Measurements from ENCODE around the gene C10orf67.
"Not testable (repeated sequence)": the region's sequence is repeated elsewhere in the genome, so short reads cannot be mapped to it uniquely, and the experiment has no call there.

C10orf67 gene

GRCh38 chr10:23362069-23362830, 17.7 kb upstream of the C10orf67 start:
- DNase-seq (ENCODE audit: low spot score) = no peak

GRCh38 chr10:23361665-23362064, 17.1 kb upstream of the C10orf67 start:
- DNase-seq (ENCODE audit: low spot score) = no peak

GRCh38 chr10:23359692-23360380, 15.2 kb upstream of the C10orf67 start:
- no peak for DNase-seq (ENCODE audit: low spot score)

GRCh38 chr10:23358357-23358756, 13.8 kb upstream of the C10orf67 start:
- DNase-seq (ENCODE audit: low spot score) = no peak

- no peak for DNase-seq (ENCODE audit: low spot score)
Measured at GRCh38 chr10:23354630-23355279, 10.2 kb upstream of the C10orf67 start.

GRCh38 chr10:23351926-23352519, 7.4 kb upstream of the C10orf67 start:
- no peak for DNase-seq (ENCODE audit: low spot score)

GRCh38 chr10:23350706-23351105, 6.1 kb upstream of the C10orf67 start:
- not testable (repeated sequence) for DNase-seq (ENCODE audit: low spot score)

- DNase-seq (ENCODE audit: low spot score) = no peak
Measured at GRCh38 chr10:23345861-23346260, 1.3 kb upstream of the C10orf67 start.

- peak; percentile 25 for DNase-seq (ENCODE audit: low spot score)
Measured at GRCh38 chr10:23343591-23344240, 881 bp downstream of the C10orf67 start.

GRCh38 chr10:23342213-23342884, 2.2 kb downstream of the C10orf67 start:
- no peak for DNase-seq (ENCODE audit: low spot score)

- DNase-seq (ENCODE audit: low spot score) = peak; percentile 44
Measured at GRCh38 chr10:23341004-23341403, 3.6 kb downstream of the C10orf67 start.

GRCh38 chr10:23340354-23340753, 4.2 kb downstream of the C10orf67 start:
- no peak for DNase-seq (ENCODE audit: low spot score)

GRCh38 chr10:23338886-23339285, 5.7 kb downstream of the C10orf67 start:
- DNase-seq (ENCODE audit: low spot score) = no peak

GRCh38 chr10:23338155-23338828, 6.3 kb downstream of the C10orf67 start:
- DNase-seq (ENCODE audit: low spot score) = no peak

GRCh38 chr10:23337616-23338015, 7.0 kb downstream of the C10orf67 start:
- DNase-seq (ENCODE audit: low spot score) = no peak

- DNase-seq (ENCODE audit: low spot score) = no peak
Measured at GRCh38 chr10:23331567-23332301, 12.9 kb downstream of the C10orf67 start.

GRCh38 chr10:23330948-23331347, 13.6 kb downstream of the C10orf67 start:
- DNase-seq (ENCODE audit: low spot score) = no peak

GRCh38 chr10:23326544-23327307, 17.9 kb downstream of the C10orf67 start:
- no peak for DNase-seq (ENCODE audit: low spot score)

- no peak for DNase-seq (ENCODE audit: low spot score)
Measured at GRCh38 chr10:23325132-23325531, 19.5 kb downstream of the C10orf67 start.
